ENCODE data around the gene UMAD1. TPM values are rescaled to one million over a fixed set of nuclear protein-coding genes. Genes with fewer than 3 reads are reported as not detected.

UMAD1 gene
- total RNA-seq, 1 donor = 8.2 TPM

GRCh38 chr7:7695111-7695817, 54.7 kb downstream of the UMAD1 start:
- no peaks in the 10 kb centered on the region for H3K27me3 ChIP-seq (ENCODE audit: insufficient read depth, low read length)
- H3K4me3 ChIP-seq (ENCODE audit: low read length) = no peak overlapping the region
- no peaks in the 10 kb centered on the region for H3K4me1 ChIP-seq (ENCODE audit: insufficient read depth, low read length)
- no peaks in the 10 kb centered on the region for H3K9me3 ChIP-seq (ENCODE audit: low read depth, low read length)

DNA sequence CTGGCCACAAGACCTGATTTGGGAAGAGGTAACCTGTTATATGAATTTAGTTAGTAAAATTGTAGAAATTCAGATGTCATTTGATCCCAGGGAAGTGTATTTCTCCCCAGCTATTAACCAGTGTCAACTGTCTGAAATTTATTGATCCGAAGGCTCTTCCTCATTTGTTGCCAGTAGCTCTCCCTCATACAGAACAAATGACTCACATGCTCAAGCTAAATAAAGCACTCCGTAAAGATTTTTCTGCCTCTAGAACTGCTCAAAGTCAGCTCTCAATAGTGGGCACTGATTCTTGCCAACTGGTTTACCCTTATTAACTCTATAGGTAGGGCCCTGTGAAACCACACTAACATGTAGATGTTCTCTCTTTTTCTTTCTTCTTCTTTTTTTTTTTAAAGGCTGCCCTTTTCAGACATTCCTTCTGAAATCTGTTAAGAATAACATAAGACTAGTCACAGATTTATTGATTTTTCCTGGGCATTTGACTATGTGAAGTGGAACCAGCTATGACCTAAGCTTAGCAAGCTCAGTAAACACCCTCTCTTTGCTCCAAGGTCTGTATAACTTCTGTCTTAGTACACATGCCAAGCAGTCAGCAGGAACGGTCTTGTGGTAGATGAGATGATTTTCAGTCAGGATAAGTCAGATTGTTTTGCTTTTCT, 56.0 kb downstream of the UMAD1 start:
- Histone ChIP-seq H3K9me3 (ENCODE audit: low read depth, low read length) (no peaks in the 10 kb centered on the region), H3K4me3 (ENCODE audit: low read length) (no peak overlapping the region), H3K4me1 (ENCODE audit: insufficient read depth, low read length) (no peaks in the 10 kb centered on the region), H3K27me3 (ENCODE audit: insufficient read depth, low read length) (no peaks in the 10 kb centered on the region)

DNA sequence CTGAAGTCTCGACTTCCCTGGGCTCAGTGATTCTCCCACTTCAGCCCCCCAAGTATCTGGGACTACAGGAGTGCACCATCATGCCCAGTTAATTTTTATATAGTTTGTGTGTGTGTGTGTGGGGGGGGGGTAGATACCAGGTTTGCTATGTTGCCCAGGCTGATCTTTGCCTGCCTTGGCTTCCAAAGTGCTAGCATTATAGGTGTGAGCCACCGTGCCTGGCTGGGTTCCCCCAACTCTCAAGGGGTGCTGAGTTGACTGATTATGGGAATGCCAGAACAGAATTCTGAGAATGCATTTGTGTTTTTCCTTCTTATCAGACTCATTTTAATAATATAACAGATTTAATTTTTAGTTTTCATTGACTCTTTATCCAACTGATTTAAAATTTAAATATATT, 58.4 kb downstream of the UMAD1 start:
- Histone ChIP-seq H3K9me3 (ENCODE audit: low read depth, low read length) (no peaks in the 10 kb centered on the region), H3K4me3 (ENCODE audit: low read length) (no peak overlapping the region), H3K4me1 (ENCODE audit: insufficient read depth, low read length) (no peaks in the 10 kb centered on the region), H3K27me3 (ENCODE audit: insufficient read depth, low read length) (no peaks in the 10 kb centered on the region)

DNA sequence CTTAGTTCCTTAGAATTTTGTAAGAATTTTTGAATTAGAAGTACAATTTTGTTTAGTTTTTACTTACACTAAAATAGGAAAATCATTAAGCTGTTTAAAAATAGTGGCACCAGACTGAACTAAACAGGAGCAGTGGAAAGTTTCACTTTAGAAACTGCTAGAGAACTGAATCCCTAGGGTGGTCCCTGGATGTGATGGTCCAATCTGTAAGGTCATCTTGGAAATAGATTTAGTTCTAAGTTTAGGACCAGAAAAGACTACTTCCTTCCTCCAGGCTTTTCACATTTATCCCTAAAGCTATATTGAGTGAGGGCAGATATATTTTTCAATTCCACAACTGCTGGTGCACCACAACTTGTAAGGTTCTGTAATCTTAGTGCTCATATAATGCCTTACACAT, 58.8 kb downstream of the UMAD1 start:
- Histone ChIP-seq H3K4me3 (ENCODE audit: low read length) (no peak overlapping the region), H3K27me3 (ENCODE audit: insufficient read depth, low read length) (no peaks in the 10 kb centered on the region), H3K4me1 (ENCODE audit: insufficient read depth, low read length) (no peaks in the 10 kb centered on the region), H3K9me3 (ENCODE audit: low read depth, low read length) (no peaks in the 10 kb centered on the region)

GRCh38 chr7:7699970-7700369, 59.4 kb downstream of the UMAD1 start:
- Histone ChIP-seq H3K4me3 (ENCODE audit: low read length) (no peak overlapping the region), H3K4me1 (ENCODE audit: insufficient read depth, low read length) (no peaks in the 10 kb centered on the region), H3K27me3 (ENCODE audit: insufficient read depth, low read length) (no peaks in the 10 kb centered on the region), H3K9me3 (ENCODE audit: low read depth, low read length) (no peaks in the 10 kb centered on the region)

DNA sequence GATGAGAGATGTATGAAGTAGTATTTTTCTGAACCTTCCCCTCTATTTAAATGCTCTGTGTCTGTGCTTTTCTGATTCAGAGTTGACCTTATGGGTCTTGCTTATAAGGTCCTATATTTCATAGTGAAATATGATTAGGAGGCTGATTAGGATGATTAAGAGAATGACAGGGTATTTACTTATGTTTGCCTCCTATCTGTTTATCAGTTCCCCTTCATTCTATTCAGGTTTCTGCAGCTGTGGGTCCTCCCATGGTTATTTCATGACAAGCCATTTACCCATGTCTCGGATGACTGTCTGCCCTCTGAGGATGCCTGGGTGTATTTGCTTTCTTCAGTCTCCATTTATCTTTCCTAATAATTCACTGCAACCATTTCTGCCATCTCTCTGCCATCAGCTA, 61.0 kb downstream of the UMAD1 start:
- Histone ChIP-seq H3K4me1 (ENCODE audit: insufficient read depth, low read length) (no peaks in the 10 kb centered on the region), H3K27me3 (ENCODE audit: insufficient read depth, low read length) (no peaks in the 10 kb centered on the region), H3K4me3 (ENCODE audit: low read length) (no peak overlapping the region), H3K9me3 (ENCODE audit: low read depth, low read length) (no peaks in the 10 kb centered on the region)

- no peak overlapping the region for H3K4me3 ChIP-seq (ENCODE audit: low read length)
- H3K27me3 ChIP-seq (ENCODE audit: insufficient read depth, low read length) = no peaks in the 10 kb centered on the region
- H3K4me1 ChIP-seq (ENCODE audit: insufficient read depth, low read length) = no peaks in the 10 kb centered on the region
- H3K9me3 ChIP-seq (ENCODE audit: low read depth, low read length) = no peaks in the 10 kb centered on the region
Observed at GRCh38 chr7:7702826-7703225, 62.3 kb downstream of the UMAD1 start.

- Histone ChIP-seq H3K4me3 (ENCODE audit: low read length) (no peak overlapping the region), H3K9me3 (ENCODE audit: low read depth, low read length) (no peaks in the 10 kb centered on the region), H3K27me3 (ENCODE audit: insufficient read depth, low read length) (no peaks in the 10 kb centered on the region), H3K4me1 (ENCODE audit: insufficient read depth, low read length) (no peaks in the 10 kb centered on the region)
Observed at GRCh38 chr7:7703427-7703826, 62.9 kb downstream of the UMAD1 start.

DNA sequence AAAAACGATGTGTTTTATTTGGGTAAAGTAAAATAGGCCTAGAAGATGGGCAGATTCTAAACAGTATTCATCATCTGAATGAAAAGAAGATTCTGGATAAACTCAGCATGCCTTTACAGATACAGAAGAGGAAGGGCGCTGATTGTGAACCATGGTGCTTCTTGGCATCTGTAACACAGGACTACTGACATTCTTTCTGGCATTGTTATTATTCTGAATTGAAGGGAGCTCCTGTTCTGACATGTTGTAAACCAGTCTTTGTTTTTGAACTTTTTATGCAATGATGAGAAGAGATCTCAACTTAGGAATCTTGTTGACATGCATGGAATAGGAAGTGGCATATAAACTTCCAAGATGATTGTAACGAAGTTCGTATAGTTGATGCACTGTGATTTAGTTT, 64.3 kb downstream of the UMAD1 start:
- no peaks in the 10 kb centered on the region for H3K4me1 ChIP-seq (ENCODE audit: insufficient read depth, low read length)

GRCh38 chr7:7705318-7705717, 64.8 kb downstream of the UMAD1 start:
- no peaks in the 10 kb centered on the region for H3K27me3 ChIP-seq (ENCODE audit: insufficient read depth, low read length)
- no peaks in the 10 kb centered on the region for H3K4me1 ChIP-seq (ENCODE audit: insufficient read depth, low read length)
- no peaks in the 10 kb centered on the region for H3K9me3 ChIP-seq (ENCODE audit: low read depth, low read length)
- H3K4me3 ChIP-seq (ENCODE audit: low read length) = no peak overlapping the region

More for the DNA sequence above, 64.3 kb downstream of the UMAD1 start:
- no peaks in the 10 kb centered on the region for H3K9me3 ChIP-seq (ENCODE audit: low read depth, low read length)
- no peak overlapping the region for H3K4me3 ChIP-seq (ENCODE audit: low read length)
- H3K27me3 ChIP-seq (ENCODE audit: insufficient read depth, low read length) = no peaks in the 10 kb centered on the region

- H3K9me3 ChIP-seq (ENCODE audit: low read depth, low read length) = no peaks in the 10 kb centered on the region
Observed at GRCh38 chr7:7706101-7706511, 65.6 kb downstream of the UMAD1 start.

GRCh38 chr7:7706556-7707172, 66.1 kb downstream of the UMAD1 start:
- Histone ChIP-seq H3K4me3 (ENCODE audit: low read length) (no peak overlapping the region), H3K9me3 (ENCODE audit: low read depth, low read length) (no peaks in the 10 kb centered on the region), H3K4me1 (ENCODE audit: insufficient read depth, low read length) (no peaks in the 10 kb centered on the region), H3K27me3 (ENCODE audit: insufficient read depth, low read length) (no peaks in the 10 kb centered on the region)

More at GRCh38 chr7:7706101-7706511, 65.6 kb downstream of the UMAD1 start:
- no peaks in the 10 kb centered on the region for H3K4me1 ChIP-seq (ENCODE audit: insufficient read depth, low read length)
- H3K27me3 ChIP-seq (ENCODE audit: insufficient read depth, low read length) = no peaks in the 10 kb centered on the region
- no peak overlapping the region for H3K4me3 ChIP-seq (ENCODE audit: low read length)

- H3K4me3 ChIP-seq (ENCODE audit: low read length) = no peak overlapping the region
- H3K9me3 ChIP-seq (ENCODE audit: low read depth, low read length) = no peaks in the 10 kb centered on the region
- no peaks in the 10 kb centered on the region for H3K4me1 ChIP-seq (ENCODE audit: insufficient read depth, low read length)
- no peaks in the 10 kb centered on the region for H3K27me3 ChIP-seq (ENCODE audit: insufficient read depth, low read length)
Observed at GRCh38 chr7:7707246-7707645, 66.7 kb downstream of the UMAD1 start.

DNA sequence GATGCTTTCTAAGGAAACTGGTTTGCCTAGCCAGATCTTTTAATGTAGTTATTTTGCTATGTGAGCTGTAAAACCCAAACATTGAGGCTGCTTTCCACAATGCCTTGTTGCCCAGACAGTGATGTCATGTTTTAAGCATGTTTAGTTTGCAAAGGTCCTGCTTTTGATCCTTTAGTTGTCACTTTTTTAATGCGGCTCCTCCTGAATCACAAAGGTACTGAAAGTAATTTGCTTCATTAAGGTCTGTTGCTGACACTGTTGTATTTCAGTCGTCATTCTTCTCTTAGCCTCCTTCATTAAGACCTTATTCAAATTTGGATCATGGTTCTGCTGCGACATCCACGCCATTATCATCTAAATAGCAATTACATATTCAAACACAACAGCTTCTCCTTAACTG, 67.3 kb downstream of the UMAD1 start:
- Histone ChIP-seq H3K9me3 (ENCODE audit: low read depth, low read length) (no peaks in the 10 kb centered on the region), H3K4me1 (ENCODE audit: insufficient read depth, low read length) (no peaks in the 10 kb centered on the region), H3K4me3 (ENCODE audit: low read length) (no peak overlapping the region), H3K27me3 (ENCODE audit: insufficient read depth, low read length) (no peaks in the 10 kb centered on the region)

DNA sequence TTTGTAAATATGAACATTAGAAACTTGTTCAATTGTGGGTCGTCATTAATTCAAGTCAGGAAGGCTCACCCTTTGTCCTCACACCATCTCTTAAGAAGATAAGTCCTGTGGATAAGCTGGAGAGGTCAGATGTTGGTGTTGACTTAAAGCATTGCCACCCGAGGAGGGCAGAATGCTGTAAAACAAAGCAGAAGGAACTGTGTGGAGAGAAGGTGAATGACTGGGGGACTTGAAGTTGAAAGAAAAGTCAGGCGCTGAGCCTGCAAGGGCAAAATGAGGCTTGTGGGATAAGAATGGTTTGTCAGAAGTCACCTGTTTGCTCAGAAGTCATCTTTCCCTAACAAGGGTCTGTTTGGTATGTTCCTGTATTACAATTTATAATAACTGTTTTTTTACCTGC, 68.7 kb downstream of the UMAD1 start:
- H3K4me3 ChIP-seq (ENCODE audit: low read length) = no peak overlapping the region
- no peaks in the 10 kb centered on the region for H3K4me1 ChIP-seq (ENCODE audit: insufficient read depth, low read length)
- H3K9me3 ChIP-seq (ENCODE audit: low read depth, low read length) = no peaks in the 10 kb centered on the region
- H3K27me3 ChIP-seq (ENCODE audit: insufficient read depth, low read length) = no peaks in the 10 kb centered on the region

Measured in mononuclear cell (primary cell).